HCT116 (cell line): ENCODE measurements around the gene DOLPP1.

ENCODE experiments used
- FOSL1 ChIP-seq: IDR thresholded peaks from 2 replicates; pipeline ENCODE4 v1.6.1; 2012; ENCODE audit warnings: low read depth
- POLR2A ChIP-seq: IDR thresholded peaks from 2 replicates; pipeline ENCODE4 v1.7.0; 2011; ENCODE audit warnings: borderline replicate concordance; ENCODE audit not compliant: insufficient read depth, insufficient read length; ENCODE audit errors: extremely low read depth

DNA sequence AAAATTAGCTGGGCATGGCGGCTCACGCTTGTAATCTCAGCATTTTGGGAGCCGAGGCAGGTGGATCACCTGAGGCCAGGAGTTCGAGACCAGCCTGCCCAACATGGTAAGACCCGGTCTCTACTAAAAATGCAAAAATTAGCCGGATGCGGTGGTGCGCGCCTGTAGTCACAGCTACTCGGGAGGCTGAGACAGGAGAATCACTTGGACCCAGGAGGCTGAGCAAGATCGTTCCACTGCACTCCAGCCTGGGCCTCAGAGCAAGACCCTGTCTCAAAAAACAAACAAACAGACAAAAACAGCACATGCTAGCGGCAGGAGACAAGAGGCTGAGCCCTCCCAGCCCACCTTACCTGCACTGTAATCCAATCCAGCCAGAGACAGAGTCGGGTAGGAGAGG lies 1.1 kb upstream of the DOLPP1 start:
- TF ChIP-seq FOSL1 (no peak), POLR2A (no peak)
